ENCODE measurements around the gene TNIK. TPM values are rescaled to one million over a fixed set of nuclear protein-coding genes. Genes with fewer than 3 reads are reported as not detected.
"Not testable (repeated sequence)": the region's sequence is repeated elsewhere in the genome, so short reads cannot be mapped to it uniquely, and the experiment has no call there.

The TNIK gene
- polyA plus RNA-seq, 3 donors from 2014 or later, result 4.7 to 28.9 (median 13.7) TPM

DNA sequence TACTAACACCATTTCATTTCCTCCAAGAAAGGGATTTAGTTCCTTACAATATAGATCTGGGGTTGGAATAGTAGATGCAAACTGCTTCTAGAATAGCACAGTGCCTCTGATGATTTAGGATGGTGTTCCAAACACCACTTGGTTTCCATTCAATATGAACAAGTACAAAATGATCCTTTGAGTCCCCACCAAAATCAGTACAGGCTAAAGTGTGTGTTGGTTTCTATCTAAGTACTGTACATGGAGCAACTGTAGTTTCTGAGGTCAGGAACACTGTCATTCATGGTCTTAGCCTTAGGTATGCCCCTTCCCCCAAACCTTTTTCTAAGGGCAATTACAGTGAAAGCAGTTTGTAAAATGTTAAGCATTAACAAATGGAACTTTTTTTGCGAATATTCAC, 162.3 kb downstream of the TNIK start:
- Mint-ChIP-seq H3K9me3 (no peaks in the 10 kb centered on the region), H3K27ac (no peak overlapping the region), H3K36me3 (peaks cover 8 to 10% (median 10%) of the 10 kb centered on the region in 3 donors), H3K27me3 (ENCODE audit: low read depth in 3 of 3) (peaks cover 0 to 1% (median 0%) of the 10 kb centered on the region in 3 donors), H3K4me3 (no peak overlapping the region), H3K4me1 (peaks cover 58 to 87% of the 10 kb centered on the region in 2 donors)
- no peak for DNase-seq

DNA sequence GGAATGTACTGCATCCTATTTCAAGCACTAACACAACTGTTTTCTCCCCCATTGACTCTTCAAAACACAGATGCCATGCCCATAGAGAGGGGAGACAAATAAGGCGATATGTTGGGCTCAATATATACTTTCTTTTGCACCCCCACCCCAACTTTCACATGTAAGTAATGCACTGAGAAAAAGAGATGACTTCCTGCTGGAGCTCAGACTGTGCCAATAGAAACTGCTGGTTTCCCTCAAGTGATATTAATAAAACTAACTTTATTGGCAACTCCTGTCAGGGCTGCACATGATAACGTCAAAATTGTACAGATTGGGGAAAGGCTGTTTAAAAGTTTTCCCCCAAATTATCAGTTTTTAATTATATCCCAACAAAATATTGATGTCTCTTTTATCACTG, 163.0 kb downstream of the TNIK start:
- Mint-ChIP-seq H3K27ac (no peak overlapping the region), H3K4me1 (peaks cover 63 to 86% of the 10 kb centered on the region in 2 donors), H3K9me3 (no peaks in the 10 kb centered on the region), H3K27me3 (ENCODE audit: low read depth in 3 of 3) (peaks cover 0 to 1% (median 0%) of the 10 kb centered on the region in 3 donors), H3K36me3 (peaks cover 8 to 10% (median 10%) of the 10 kb centered on the region in 3 donors), H3K4me3 (no peak overlapping the region)
- no peak for DNase-seq

DNA sequence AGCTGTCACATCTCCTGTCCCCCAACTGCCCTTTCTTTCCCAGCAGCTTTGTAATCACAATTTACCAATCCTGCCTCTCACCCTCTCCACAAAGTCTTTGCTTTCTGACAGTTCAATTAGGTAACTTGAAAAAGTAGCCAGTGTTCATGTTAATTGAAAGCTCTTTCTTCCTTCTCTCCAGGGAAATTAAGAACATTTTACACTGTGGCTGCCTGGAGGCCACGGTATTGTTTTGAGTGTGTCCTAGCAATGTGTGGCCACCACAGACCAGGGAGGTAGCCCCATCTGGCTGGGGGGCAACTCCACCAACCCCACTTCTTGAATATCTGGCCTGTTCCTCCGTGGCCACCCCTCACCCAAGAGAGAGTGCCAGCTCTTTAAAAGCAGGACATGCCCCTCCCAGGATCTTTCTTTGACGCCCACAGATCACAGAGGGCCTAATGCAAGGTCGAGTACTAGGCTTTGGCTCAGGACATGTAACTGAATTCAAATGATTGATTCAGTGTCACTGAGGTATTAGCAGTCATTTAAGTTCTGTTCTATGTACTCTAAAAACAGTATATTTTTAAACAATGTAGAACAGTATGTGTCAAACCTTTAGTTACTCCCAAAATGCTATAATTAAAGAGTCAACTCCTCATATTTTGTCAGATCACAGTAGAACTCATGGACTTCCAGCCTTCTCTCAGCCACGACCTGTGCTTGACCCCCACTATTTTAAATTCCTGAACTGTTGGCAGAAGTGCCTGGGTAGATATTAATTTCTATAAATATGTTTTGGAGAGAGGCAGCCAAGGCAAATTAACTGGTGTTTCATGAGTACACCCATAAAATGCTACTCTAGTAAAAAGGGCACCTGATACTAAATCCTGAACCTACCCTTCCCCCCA, 164.5 kb downstream of the TNIK start:
- Mint-ChIP-seq H3K36me3 (peaks cover 7 to 10% (median 10%) of the 10 kb centered on the region in 3 donors), H3K4me1 (peaks cover 65 to 89% of the 10 kb centered on the region in 2 donors), H3K9me3 (no peaks in the 10 kb centered on the region), H3K4me3 (peak overlapping the region in 1 of 5 donors; percentile 34), H3K27me3 (ENCODE audit: low read depth in 3 of 3) (peaks cover 0 to 1% (median 0%) of the 10 kb centered on the region in 3 donors), H3K27ac (peak overlapping the region in 4 of 6 donors; percentile 9 to 59 (median 28))
- no peak for DNase-seq

DNA sequence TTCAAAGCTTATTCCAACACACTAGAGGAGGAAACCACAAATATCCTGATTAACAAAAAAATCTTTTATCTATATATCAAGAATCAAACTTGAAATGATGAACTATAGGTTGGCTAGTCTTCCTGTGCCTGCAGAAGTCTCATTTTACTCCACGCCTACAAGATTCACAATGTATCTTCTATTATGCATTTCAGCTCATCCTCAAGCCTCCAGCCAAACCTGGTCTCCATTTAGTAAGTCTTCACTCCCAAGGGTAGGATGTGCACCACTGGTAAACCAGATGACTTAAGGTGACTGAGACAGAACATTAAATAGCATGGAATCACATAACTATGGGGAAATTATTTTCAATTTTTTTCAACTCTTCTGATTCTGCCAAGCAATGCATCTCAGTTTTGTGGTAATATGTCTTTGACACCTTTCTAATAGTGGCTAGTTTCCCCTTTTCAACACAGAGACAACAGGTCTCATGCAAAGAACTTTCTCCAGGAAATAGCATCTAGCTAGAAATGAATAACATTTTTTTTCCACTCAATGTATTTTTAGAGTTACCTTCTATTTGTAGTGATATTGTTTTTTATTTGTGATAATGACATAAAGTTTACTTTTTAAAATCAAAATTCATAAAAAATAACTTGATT, 166.9 kb downstream of the TNIK start:
- H3K4me1 Mint-ChIP-seq, result peaks cover 64 to 86% of the 10 kb centered on the region in 2 donors
- H3K4me3 Mint-ChIP-seq, result peak overlapping the region; percentile 22 to 80 (median 59)
- no peaks in the 10 kb centered on the region for H3K9me3 Mint-ChIP-seq
- peak overlapping the region; percentile 15 to 71 (median 40) for H3K27ac Mint-ChIP-seq
- H3K27me3 Mint-ChIP-seq (ENCODE audit: low read depth in 3 of 3), result peaks cover 0 to 1% (median 0%) of the 10 kb centered on the region in 3 donors
- peak in 2 of 3 donors; percentile 11 to 24 for DNase-seq
- H3K36me3 Mint-ChIP-seq, result peaks cover 0 to 5% (median under 1%) of the 10 kb centered on the region in 3 donors

DNA sequence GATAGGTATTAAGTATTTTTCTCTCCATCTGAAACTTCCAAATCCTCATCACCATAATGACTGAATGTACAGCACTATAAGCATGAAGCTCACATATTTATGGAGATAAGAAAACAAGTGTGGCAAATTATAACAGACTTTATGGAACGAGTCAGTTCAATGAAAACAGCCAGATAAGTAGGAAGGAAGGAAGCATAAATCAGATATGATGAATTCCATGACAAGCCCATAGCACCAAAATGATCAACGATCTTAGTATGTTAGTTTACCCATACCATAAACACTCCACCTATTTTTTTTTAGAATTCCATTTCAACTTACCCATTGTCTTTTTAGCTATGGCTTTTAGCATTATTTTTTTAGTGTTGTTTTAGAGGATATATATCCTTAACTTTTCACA, 169.5 kb downstream of the TNIK start:
- H3K4me3 Mint-ChIP-seq, result peak overlapping the region in 1 of 5 donors; percentile 25
- H3K9me3 Mint-ChIP-seq, result peaks cover 0 to 1% (median 0%) of the 10 kb centered on the region in 6 donors
- H3K27me3 Mint-ChIP-seq (ENCODE audit: low read depth in 3 of 3), result peaks cover 0 to 3% (median 0%) of the 10 kb centered on the region in 3 donors
- no peak for DNase-seq
- peaks cover 66 to 82% of the 10 kb centered on the region in 2 donors for H3K4me1 Mint-ChIP-seq
- H3K27ac Mint-ChIP-seq, result peak overlapping the region in 1 of 6 donors; percentile 4
- H3K36me3 Mint-ChIP-seq, result peaks cover 0 to 2% (median 0%) of the 10 kb centered on the region in 3 donors

DNA sequence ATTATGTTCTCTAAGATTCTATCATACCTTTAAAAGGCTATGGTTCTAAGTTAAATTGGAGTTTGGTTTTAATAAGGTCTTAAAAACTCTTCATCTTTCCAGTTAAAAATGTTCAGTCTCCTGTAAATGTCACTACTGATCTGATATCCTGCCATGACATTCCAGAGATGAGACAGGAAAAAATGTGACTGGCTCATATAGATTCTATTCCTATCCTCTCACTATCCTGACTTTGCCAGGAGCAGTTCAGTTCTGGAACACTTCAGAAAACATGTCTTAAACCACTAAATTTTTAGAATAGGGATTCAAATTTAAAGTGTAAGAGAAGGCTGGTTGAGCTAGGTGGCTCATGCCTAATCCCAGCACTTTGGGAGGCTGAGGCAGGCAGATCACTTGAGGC, 170.9 kb downstream of the TNIK start:
- no peak for DNase-seq
- peaks cover 0 to 2% (median 0%) of the 10 kb centered on the region in 3 donors for H3K27me3 Mint-ChIP-seq (ENCODE audit: low read depth in 3 of 3)
- H3K4me1 Mint-ChIP-seq, result peaks cover 62 to 82% of the 10 kb centered on the region in 2 donors
- H3K27ac Mint-ChIP-seq, result peak overlapping the region in 1 of 6 donors; percentile 48
- no peak overlapping the region for H3K4me3 Mint-ChIP-seq
- H3K9me3 Mint-ChIP-seq, result peaks cover 0 to 1% (median 0%) of the 10 kb centered on the region in 6 donors
- peaks cover 0 to 2% (median 0%) of the 10 kb centered on the region in 3 donors for H3K36me3 Mint-ChIP-seq

DNA sequence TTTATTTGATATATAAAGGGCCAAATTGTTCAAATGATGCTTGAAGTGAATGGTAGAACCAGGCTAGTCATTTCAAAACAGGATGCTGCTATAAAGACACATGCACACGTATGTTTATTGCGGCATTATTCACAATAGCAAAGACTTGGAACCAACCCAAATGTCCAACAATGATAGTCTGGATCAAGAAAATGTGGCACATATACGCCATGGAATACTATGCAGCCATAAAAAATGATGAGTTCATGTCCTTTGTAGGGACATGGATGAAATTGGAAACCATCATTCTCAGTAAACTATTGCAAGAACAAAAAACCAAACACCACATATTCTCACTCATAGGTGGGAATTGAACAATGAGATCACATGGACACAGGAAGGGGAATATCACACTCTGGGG, 172.4 kb downstream of the TNIK start:
- not testable (repeated sequence) for H3K36me3 Mint-ChIP-seq; H3K27ac Mint-ChIP-seq; H3K9me3 Mint-ChIP-seq; H3K27me3 Mint-ChIP-seq (ENCODE audit: low read depth in 3 of 3); DNase-seq; H3K4me3 Mint-ChIP-seq
- peaks cover 50 to 76% of the 10 kb centered on the region in 2 donors for H3K4me1 Mint-ChIP-seq

DNA sequence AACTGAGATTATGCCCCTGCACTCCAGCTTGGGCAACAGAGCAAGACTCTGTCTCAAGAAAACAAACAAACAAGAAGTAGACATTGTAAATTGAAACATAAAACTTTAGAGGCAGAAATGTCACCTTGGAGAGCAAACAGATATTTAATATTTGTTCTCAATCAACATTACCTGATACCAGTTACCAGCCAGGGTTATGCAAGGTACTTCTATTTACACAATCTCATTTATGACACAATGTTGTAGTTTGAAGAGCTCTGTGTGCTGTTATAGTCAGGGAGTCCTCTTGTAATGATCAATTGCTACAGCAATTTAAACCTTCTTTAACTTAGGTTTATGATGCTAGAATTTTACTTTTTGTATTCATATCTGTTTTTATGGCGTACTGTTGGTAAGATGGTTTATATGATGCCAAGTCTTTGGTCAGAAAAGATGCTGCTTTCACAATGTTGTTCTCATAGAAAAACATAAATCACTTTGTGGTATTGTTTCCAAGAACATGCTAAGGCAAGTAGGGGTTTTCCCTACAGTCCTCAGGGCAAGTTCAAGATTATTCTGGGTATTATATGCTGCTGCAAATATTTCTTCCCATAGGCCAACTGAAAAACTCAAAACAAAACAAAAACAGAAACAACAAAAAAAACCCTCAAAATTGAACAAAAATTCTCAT, 173.5 kb downstream of the TNIK start:
- H3K9me3 Mint-ChIP-seq, result peaks cover 0 to 1% (median 0%) of the 10 kb centered on the region in 6 donors
- no peak for DNase-seq
- peaks cover 43 to 73% of the 10 kb centered on the region in 2 donors for H3K4me1 Mint-ChIP-seq
- peaks cover 0 to 2% (median 0%) of the 10 kb centered on the region in 3 donors for H3K36me3 Mint-ChIP-seq
- H3K27me3 Mint-ChIP-seq (ENCODE audit: low read depth in 3 of 3), result peaks cover 0 to 2% (median 0%) of the 10 kb centered on the region in 3 donors
- H3K27ac Mint-ChIP-seq, result no peak overlapping the region
- peak overlapping the region in 1 of 5 donors; percentile 6 for H3K4me3 Mint-ChIP-seq

DNA sequence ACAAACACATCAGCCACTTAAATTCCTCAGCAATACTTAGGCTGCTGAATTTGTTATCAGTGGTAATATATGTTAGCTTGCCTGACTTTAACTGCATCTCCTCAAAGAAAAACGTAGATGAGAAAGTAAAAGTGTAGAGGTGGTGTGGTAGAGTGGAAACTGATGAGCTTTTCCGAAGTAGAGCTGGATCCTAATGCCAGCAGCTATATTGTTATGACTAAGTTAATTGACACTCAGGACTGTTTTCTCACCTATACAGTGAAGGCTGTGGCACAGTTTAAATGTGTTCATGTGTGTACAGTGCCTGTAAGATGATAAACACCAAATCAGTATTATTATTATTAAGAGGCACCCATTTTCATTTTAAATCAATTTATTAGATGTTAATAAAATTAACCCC, 174.9 kb downstream of the TNIK start:
- peak overlapping the region in 3 of 6 donors; percentile 15 to 21 (median 17) for H3K27ac Mint-ChIP-seq
- peak overlapping the region in 1 of 5 donors; percentile 5 for H3K4me3 Mint-ChIP-seq
- peaks cover 0 to 2% (median 0%) of the 10 kb centered on the region in 3 donors for H3K36me3 Mint-ChIP-seq
- H3K9me3 Mint-ChIP-seq, result peaks cover 0 to 1% (median 0%) of the 10 kb centered on the region in 6 donors
- H3K4me1 Mint-ChIP-seq, result peaks cover 41 to 73% of the 10 kb centered on the region in 2 donors
- DNase-seq, result no peak
- H3K27me3 Mint-ChIP-seq (ENCODE audit: low read depth in 3 of 3), result peaks cover 0 to 2% (median 0%) of the 10 kb centered on the region in 3 donors

DNA sequence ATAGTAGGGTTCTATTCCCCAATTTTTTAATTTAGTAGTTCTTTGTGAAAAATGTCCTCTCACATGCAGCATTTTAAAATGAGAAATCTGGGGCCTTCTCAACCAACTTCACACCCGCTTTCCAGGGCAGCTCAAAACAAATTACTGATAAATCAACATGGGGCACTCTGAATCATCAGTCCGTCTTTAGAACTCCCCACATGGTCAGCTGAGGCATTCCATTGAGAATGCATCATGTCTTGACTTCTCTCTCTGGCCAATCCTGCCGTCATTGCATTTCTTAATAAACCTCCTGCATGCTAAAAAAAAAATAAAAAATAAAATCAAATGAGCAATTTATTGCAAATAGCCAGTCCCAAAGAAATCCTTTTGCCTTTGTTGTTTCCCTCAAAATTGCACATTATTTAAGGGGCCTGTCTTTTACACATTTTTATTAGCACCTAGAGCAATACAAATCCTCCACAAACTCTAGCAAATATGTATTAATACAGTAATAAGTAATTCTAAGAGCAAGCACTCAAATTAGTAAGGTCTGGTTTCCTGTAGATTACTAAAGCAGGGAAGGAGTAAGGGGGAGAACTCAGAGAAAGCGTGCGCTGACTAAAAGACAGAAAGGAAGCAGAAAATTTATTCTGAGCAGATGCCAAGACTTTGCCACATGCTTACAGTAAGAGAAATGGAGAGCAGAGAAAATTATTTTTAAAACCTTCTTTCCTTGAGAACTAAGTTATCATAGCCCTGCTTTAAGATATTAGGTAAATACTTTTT, 175.7 kb downstream of the TNIK start:
- H3K4me1 Mint-ChIP-seq, result peaks cover 46 to 74% of the 10 kb centered on the region in 2 donors
- peaks cover 0 to 1% (median 0%) of the 10 kb centered on the region in 6 donors for H3K9me3 Mint-ChIP-seq
- peaks cover 0 to 2% (median 0%) of the 10 kb centered on the region in 3 donors for H3K27me3 Mint-ChIP-seq (ENCODE audit: low read depth in 3 of 3)
- H3K36me3 Mint-ChIP-seq, result peaks cover 0 to 2% (median 0%) of the 10 kb centered on the region in 3 donors
- peak overlapping the region in 1 of 6 donors; percentile 17 for H3K27ac Mint-ChIP-seq
- no peak for DNase-seq
- no peak overlapping the region for H3K4me3 Mint-ChIP-seq

DNA sequence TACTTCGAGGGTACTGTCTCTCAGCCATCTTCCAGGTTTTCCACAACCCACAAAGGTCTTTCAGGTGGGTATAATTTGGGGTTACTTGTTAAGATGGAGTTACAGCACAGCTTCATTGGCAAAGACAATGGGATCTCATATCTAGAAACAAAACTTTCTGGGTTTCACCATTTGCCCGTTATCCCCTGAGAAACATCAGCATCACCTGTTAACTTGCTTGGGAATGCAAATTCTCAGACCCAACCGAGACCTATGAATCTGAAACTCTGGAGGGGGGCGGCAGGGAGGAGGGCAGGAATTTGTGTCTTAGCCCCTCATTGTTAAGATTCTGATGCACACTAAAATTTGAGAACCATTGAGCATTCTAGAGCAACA, 176.4 kb downstream of the TNIK start:
- H3K27ac Mint-ChIP-seq, result no peak overlapping the region
- H3K4me3 Mint-ChIP-seq, result no peak overlapping the region
- peaks cover 0 to 1% (median 0%) of the 10 kb centered on the region in 6 donors for H3K9me3 Mint-ChIP-seq
- peaks cover 0 to 2% (median 0%) of the 10 kb centered on the region in 3 donors for H3K27me3 Mint-ChIP-seq (ENCODE audit: low read depth in 3 of 3)
- no peak for DNase-seq
- no peaks in the 10 kb centered on the region for H3K36me3 Mint-ChIP-seq
- peaks cover 48 to 74% of the 10 kb centered on the region in 2 donors for H3K4me1 Mint-ChIP-seq

DNA sequence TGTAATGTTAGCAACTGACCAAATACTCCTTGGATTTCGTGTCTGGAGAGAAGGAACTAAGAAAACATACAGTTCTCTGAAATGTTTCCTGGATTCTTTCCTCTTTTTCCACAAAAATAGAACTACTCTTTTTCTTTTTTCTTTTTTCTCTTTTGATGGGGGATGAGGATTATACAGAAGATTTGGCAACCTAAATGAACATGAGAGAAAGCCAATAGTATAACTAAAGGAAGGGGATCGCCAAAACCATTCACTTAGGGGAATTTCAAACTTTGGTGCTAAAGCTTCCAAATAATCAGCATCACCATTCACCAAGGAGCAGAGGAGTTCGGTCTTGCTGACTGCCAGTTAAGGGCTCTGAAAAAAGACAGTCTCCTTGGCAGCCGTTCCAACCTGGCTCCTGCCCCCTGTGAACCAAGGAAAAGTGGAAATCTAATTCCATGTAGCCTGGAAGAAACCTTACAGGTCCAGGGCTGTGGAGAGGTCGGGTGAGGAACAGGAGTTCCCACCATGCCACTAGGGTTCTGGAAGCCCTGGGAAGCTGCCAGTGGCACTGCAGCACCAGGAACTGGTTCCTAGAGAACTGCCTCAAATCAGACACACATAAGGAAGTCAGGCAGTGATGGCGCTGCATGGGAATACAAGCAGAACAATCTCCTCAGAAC, 176.9 kb downstream of the TNIK start:
- Mint-ChIP-seq H3K36me3 (no peaks in the 10 kb centered on the region), H3K27me3 (ENCODE audit: low read depth in 3 of 3) (peaks cover 0 to 2% (median 0%) of the 10 kb centered on the region in 3 donors), H3K4me1 (peaks cover 51 to 79% of the 10 kb centered on the region in 2 donors), H3K27ac (no peak overlapping the region), H3K9me3 (peaks cover 0 to 1% (median 0%) of the 10 kb centered on the region in 6 donors), H3K4me3 (no peak overlapping the region)
- DNase-seq, result no peak
